Neural cell (in vitro differentiated cells): Measurements from ENCODE around the gene PAMR1. TPM values are rescaled to one million over a fixed set of nuclear protein-coding genes. Genes with fewer than 3 reads are reported as not detected.

Source experiments
- H2AFZ ChIP-seq: fragments of 200-600, 300-800 bp; sonication (generic), shearing (Covaris generic); 2 replicates; pipeline ENCODE4 v1.6.0; 2014; ENCODE audit warnings: low read depth, mild to moderate bottlenecking, antibody characterized with exemption, low read length, moderate library complexity
- H3F3A ChIP-seq: fragments of 200-600 bp; shearing (Covaris generic); 2 replicates; pipeline ENCODE4 v1.6.1; 2016; ENCODE audit warnings: mild to moderate bottlenecking, moderate library complexity, mixed read lengths, antibody characterized with exemption, low read length; ENCODE audit not compliant: insufficient read depth, poor library complexity, severe bottlenecking
- H3K27ac ChIP-seq: fragments of 200-600, 300-800 bp; sonication (generic), shearing (Covaris generic); 2 replicates; pipeline ENCODE4 v1.5.1; 2014; ENCODE audit warnings: mild to moderate bottlenecking, low read length, moderate library complexity
- H3K27me3 ChIP-seq: fragments of 300-800, 200-600 bp; sonication (generic), shearing (Covaris generic); 2 replicates; pipeline ENCODE4 v1.6.0; 2014; ENCODE audit warnings: mild to moderate bottlenecking, low read depth, low read length, moderate library complexity; ENCODE audit not compliant: insufficient read depth
- H3K36me3 ChIP-seq: fragments of 300-800, 200-600 bp; sonication (generic), shearing (Covaris generic); 2 replicates; pipeline ENCODE4 v1.5.1; 2014; ENCODE audit warnings: mild to moderate bottlenecking, antibody characterized with exemption, low read length, moderate library complexity; ENCODE audit not compliant: insufficient read depth
- H3K4me2 ChIP-seq: fragments of 300-800, 200-600 bp; sonication (generic), shearing (Covaris generic); 2 replicates; pipeline ENCODE4 v1.6.0; 2014; ENCODE audit warnings: mild to moderate bottlenecking, low read length
- H3K4me3 ChIP-seq: fragments of 300-800, 200-600 bp; sonication (generic), shearing (Covaris generic); 2 replicates; pipeline ENCODE4 v1.5.1; 2014; ENCODE audit warnings: mild to moderate bottlenecking, low read length, moderate library complexity
- H3K79me2 ChIP-seq: fragments of 200-600 bp; shearing (Covaris generic); replicated peaks from 2 replicates; pipeline ENCODE4 v1.6.0; 2014; ENCODE audit warnings: mild to moderate bottlenecking, low read length, moderate library complexity; ENCODE audit not compliant: insufficient read depth
- H3K9ac ChIP-seq: fragments of 300-800, 200-600 bp; sonication (generic), shearing (Covaris generic); 2 replicates; pipeline ENCODE4 v1.6.1; 2016; ENCODE audit warnings: mild to moderate bottlenecking, low read length, mixed read lengths
- H3K9me2 ChIP-seq: fragments of 200-600 bp; shearing (Covaris generic); 2 replicates; pipeline ENCODE4 v1.6.1; 2016; ENCODE audit warnings: mild to moderate bottlenecking, low read length, mixed read lengths; ENCODE audit not compliant: insufficient read depth
- H3K9me3 ChIP-seq: fragments of 200-600, 300-800 bp; sonication (generic), shearing (Covaris generic); 2 replicates; pipeline ENCODE4 v1.6.1; 2016; ENCODE audit warnings: mild to moderate bottlenecking, mixed run types, low read length, moderate library complexity, mixed read lengths
- H4K20me1 ChIP-seq: fragments of 200-600 bp; shearing (Covaris generic); 2 replicates; pipeline ENCODE4 v1.6.1; 2016; ENCODE audit warnings: mild to moderate bottlenecking, mixed run types; ENCODE audit not compliant: insufficient read depth
- EP300 ChIP-seq: fragments of 450-650 bp; conservative IDR thresholded peaks from 2 replicates; pipeline ENCODE4 v1.6.1; 2014; ENCODE audit warnings: antibody characterized with exemption, mild to moderate bottlenecking, moderate library complexity; ENCODE audit not compliant: poor library complexity, severe bottlenecking
- EZH2 ChIP-seq: fragments of 200-600, 300-800 bp; shearing (Covaris generic), sonication (generic); IDR thresholded peaks from 2 replicates; pipeline ENCODE4 v1.6.1; 2014; ENCODE audit warnings: antibody characterized with exemption, low read length, borderline replicate concordance, mild to moderate bottlenecking; ENCODE audit not compliant: insufficient read depth, poor library complexity, severe bottlenecking
- MXI1 ChIP-seq: fragments of 450-650 bp; conservative IDR thresholded peaks from 2 replicates; pipeline ENCODE4 v1.6.1; 2014; ENCODE audit warnings: antibody characterized with exemption, mild to moderate bottlenecking; ENCODE audit not compliant: poor library complexity, severe bottlenecking
- POLR2AphosphoS5 ChIP-seq: IDR thresholded peaks from 2 replicates; pipeline ENCODE4 v1.6.1; 2012
- RAD21 ChIP-seq: fragments of 450-650 bp; conservative IDR thresholded peaks from 2 replicates; pipeline ENCODE4 v1.6.1; 2014; ENCODE audit warnings: antibody characterized with exemption, mild to moderate bottlenecking, moderate library complexity
- SMC3 ChIP-seq: fragments of 450-650 bp; conservative IDR thresholded peaks from 2 replicates; pipeline ENCODE4 v1.6.1; 2014; ENCODE audit warnings: antibody characterized with exemption, mild to moderate bottlenecking, moderate library complexity; ENCODE audit not compliant: poor library complexity
- TAF1 ChIP-seq: IDR thresholded peaks from 2 replicates; pipeline ENCODE4 v1.6.1; 2012; ENCODE audit warnings: low read depth
- polyA plus RNA-seq: library from polyadenylated mRNA; depleted of rRNA; stranded (reverse); fragments of >200 nt; gene quantifications from 2 replicates; pipeline ENCODE4 v1.2.3, GENCODE V29; 2014
- TF ChIP-seq, protein P1 (sequence below): IDR thresholded peaks from 2 replicates; pipeline ENCODE4 v1.6.1; 2012; ENCODE audit warnings: borderline replicate concordance
- TF ChIP-seq, protein P2 (sequence below): fragments of 450-650 bp; IDR thresholded peaks from 2 replicates; pipeline ENCODE4 v1.5.1; 2014; ENCODE audit warnings: antibody characterized with exemption, mild to moderate bottlenecking, moderate library complexity; ENCODE audit not compliant: poor library complexity, severe bottlenecking

Gene PAMR1
- polyA plus RNA-seq, 1 donor from 2014 or later = 0.48 TPM

DNA sequence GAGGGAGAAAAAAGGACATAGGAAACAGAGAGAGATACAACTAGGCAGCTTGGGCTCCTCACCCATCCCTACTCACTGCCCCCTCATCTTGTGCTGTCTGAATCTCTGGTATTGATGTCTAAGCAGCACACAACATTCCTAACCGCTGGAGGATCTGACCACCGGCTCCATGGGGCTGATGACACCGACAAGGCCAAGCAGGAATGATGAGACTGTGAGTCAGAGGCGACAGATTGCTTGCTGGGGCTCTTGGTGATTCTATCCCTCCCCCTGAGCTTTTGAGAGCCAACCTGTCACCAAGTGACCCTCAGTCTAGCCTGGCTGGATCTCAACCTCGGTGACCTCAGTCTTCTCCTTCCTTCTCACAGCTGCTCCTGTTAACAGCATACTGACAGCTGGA lies 13.8 kb downstream of the PAMR1 start:
- TF ChIP-seq EZH2 = no peak
- no peak for TF ChIP-seq MXI1
- no peak for TF ChIP-seq SMC3
- TF ChIP-seq, protein P1, sequence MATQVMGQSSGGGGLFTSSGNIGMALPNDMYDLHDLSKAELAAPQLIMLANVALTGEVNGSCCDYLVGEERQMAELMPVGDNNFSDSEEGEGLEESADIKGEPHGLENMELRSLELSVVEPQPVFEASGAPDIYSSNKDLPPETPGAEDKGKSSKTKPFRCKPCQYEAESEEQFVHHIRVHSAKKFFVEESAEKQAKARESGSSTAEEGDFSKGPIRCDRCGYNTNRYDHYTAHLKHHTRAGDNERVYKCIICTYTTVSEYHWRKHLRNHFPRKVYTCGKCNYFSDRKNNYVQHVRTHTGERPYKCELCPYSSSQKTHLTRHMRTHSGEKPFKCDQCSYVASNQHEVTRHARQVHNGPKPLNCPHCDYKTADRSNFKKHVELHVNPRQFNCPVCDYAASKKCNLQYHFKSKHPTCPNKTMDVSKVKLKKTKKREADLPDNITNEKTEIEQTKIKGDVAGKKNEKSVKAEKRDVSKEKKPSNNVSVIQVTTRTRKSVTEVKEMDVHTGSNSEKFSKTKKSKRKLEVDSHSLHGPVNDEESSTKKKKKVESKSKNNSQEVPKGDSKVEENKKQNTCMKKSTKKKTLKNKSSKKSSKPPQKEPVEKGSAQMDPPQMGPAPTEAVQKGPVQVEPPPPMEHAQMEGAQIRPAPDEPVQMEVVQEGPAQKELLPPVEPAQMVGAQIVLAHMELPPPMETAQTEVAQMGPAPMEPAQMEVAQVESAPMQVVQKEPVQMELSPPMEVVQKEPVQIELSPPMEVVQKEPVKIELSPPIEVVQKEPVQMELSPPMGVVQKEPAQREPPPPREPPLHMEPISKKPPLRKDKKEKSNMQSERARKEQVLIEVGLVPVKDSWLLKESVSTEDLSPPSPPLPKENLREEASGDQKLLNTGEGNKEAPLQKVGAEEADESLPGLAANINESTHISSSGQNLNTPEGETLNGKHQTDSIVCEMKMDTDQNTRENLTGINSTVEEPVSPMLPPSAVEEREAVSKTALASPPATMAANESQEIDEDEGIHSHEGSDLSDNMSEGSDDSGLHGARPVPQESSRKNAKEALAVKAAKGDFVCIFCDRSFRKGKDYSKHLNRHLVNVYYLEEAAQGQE = no peak
- no peak for TF ChIP-seq TAF1
- TF ChIP-seq POLR2AphosphoS5 = no peak
- TF ChIP-seq RAD21 = no peak
- no peak for TF ChIP-seq EP300
- TF ChIP-seq, protein P2, sequence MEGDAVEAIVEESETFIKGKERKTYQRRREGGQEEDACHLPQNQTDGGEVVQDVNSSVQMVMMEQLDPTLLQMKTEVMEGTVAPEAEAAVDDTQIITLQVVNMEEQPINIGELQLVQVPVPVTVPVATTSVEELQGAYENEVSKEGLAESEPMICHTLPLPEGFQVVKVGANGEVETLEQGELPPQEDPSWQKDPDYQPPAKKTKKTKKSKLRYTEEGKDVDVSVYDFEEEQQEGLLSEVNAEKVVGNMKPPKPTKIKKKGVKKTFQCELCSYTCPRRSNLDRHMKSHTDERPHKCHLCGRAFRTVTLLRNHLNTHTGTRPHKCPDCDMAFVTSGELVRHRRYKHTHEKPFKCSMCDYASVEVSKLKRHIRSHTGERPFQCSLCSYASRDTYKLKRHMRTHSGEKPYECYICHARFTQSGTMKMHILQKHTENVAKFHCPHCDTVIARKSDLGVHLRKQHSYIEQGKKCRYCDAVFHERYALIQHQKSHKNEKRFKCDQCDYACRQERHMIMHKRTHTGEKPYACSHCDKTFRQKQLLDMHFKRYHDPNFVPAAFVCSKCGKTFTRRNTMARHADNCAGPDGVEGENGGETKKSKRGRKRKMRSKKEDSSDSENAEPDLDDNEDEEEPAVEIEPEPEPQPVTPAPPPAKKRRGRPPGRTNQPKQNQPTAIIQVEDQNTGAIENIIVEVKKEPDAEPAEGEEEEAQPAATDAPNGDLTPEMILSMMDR = no peak
- Histone ChIP-seq H4K20me1 (no peaks in the 10 kb centered on the region), H3K36me3 (no peaks in the 10 kb centered on the region), H2AFZ (no peak overlapping the region), H3K9me2 (no peaks in the 10 kb centered on the region), H3K4me2 (no peak overlapping the region), H3F3A (no peaks in the 10 kb centered on the region), H3K27me3 (no peaks in the 10 kb centered on the region), H3K79me2 (no peaks in the 10 kb centered on the region), H3K9ac (no peak overlapping the region), H3K4me3 (no peak overlapping the region), H3K27ac (no peak overlapping the region), H3K9me3 (no peaks in the 10 kb centered on the region)

DNA sequence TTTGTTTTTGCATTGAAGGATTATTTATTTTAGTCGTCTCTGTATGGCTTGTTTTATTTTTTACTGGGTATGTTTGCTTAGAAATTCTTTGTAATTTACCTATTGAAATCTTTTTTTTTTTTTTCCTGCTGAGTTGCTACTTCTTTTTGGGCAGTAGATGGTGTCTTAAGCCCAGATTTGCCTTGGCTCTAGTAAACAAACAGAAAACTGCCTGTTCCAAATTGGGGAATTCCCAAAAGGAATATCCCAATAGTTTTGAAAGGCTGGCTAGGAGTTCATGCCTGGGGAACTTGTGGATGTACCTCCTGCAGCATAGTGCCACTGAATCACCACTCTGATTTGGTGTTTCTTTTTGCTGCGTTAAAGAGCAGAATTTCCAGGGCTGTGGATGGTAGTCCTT lies 17.7 kb downstream of the PAMR1 start:
- Histone ChIP-seq H3K36me3 (no peaks in the 10 kb centered on the region), H3K27me3 (no peaks in the 10 kb centered on the region), H2AFZ (no peak overlapping the region), H3F3A (no peaks in the 10 kb centered on the region), H3K9me2 (no peaks in the 10 kb centered on the region), H3K9me3 (no peaks in the 10 kb centered on the region), H3K9ac (no peak overlapping the region), H3K4me2 (no peak overlapping the region), H4K20me1 (no peaks in the 10 kb centered on the region), H3K4me3 (no peak overlapping the region), H3K79me2 (no peaks in the 10 kb centered on the region), H3K27ac (no peak overlapping the region)
- TF ChIP-seq SMC3 = no peak
- no peak for TF ChIP-seq EP300
- no peak for TF ChIP-seq RAD21
- TF ChIP-seq, protein P2 = no peak
- TF ChIP-seq, protein P1 = no peak
- no peak for TF ChIP-seq EZH2
- TF ChIP-seq TAF1 = no peak
- TF ChIP-seq MXI1 = no peak
- TF ChIP-seq POLR2AphosphoS5 = no peak
